SK-N-SH (cell line): ENCODE data around the gene BTAF1.
A peak's percentile ranks its signal among the peaks of the same experiment; 100 is the strongest.

Experiments
- EZH2phosphoT487 ChIP-seq: fragments of 200-600 bp; sonication (generic); IDR thresholded peaks from 2 replicates; pipeline ENCODE4 v1.6.1; 2017; ENCODE audit warnings: low read depth, mixed run types, mild to moderate bottlenecking, antibody characterized with exemption, moderate library complexity, borderline replicate concordance
- FOXJ3 ChIP-seq: sonication (generic); formaldehyde crosslinking; IDR thresholded peaks from 2 replicates; pipeline ENCODE4 v1.5.1; 2020; ENCODE audit warnings: mild to moderate bottlenecking, missing genetic modification reagents
- GABPA ChIP-seq: IDR thresholded peaks from 2 replicates; pipeline ENCODE4 v1.4.0; 2012; ENCODE audit warnings: low read depth, mild to moderate bottlenecking
- POLR2AphosphoS5 ChIP-seq: IDR thresholded peaks from 2 replicates; pipeline ENCODE4 v1.6.1; 2012; ENCODE audit warnings: low read depth, low read length
- RAD21 ChIP-seq: IDR thresholded peaks from 2 replicates; pipeline ENCODE4 v1.6.1; 2012; ENCODE audit warnings: mild to moderate bottlenecking, low read length
- REST ChIP-seq: IDR thresholded peaks from 2 replicates; pipeline ENCODE4 v1.6.1; 2012; ENCODE audit warnings: mild to moderate bottlenecking, low read depth, low read length, moderate library complexity
- RXRA ChIP-seq: IDR thresholded peaks from 2 replicates; pipeline ENCODE4 v1.4.0; 2012; ENCODE audit warnings: low read depth, mild to moderate bottlenecking, borderline replicate concordance
- TF ChIP-seq, protein P1 (sequence below): fragments of 200-600 bp; sonication (generic); IDR thresholded peaks from 2 replicates; pipeline ENCODE4 v1.6.1; 2017; ENCODE audit warnings: antibody characterized with exemption, mild to moderate bottlenecking, moderate library complexity
- TF ChIP-seq, protein P2 (sequence below): fragments of 150-350 bp; IDR thresholded peaks from 2 replicates; pipeline ENCODE4 v1.6.1; 2017; ENCODE audit warnings: antibody characterized with exemption, low read length, low read depth, borderline replicate concordance
- TF ChIP-seq, protein P3 (sequence below): IDR thresholded peaks from 2 replicates; pipeline ENCODE4 v1.4.0; 2012; ENCODE audit warnings: low read depth

DNA sequence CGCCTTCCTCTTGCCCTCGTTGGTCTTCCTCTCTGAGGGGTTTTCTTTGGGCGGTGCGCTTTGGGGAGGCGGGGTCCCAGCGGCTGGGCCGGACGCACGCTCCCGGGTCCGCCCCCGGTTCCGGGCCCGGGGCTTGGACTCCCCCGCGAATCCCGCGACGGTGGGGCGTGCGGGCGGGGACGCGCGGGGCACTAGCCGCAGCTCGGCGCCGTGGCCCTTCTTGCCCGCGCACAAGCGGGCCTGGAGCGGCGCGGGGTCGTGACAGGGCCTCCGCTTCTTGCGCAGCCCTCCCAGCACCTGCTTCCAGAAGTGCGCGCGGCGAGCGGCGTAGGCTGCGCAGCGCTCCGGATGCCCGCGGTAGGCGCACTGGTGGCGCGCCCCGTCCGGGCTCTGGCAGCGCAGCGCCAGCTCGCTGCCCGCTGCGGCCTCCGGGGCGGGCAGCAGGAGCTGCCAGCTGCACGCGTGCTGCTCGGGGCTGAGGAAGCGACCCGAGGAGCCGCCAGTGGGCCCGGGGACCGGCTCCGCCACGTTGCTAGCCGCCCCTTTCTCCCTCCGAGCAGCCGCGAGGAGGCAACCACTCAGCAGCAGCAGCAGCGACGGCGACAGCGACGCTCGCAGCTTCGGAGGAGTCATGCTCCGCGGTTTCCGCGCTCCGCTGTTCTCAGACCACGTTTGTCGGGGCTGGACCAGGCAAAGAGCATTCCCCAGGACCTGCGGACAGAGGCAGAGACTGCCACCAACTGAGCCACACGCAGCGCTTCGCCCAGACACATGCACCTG lies 15.0 kb upstream of the BTAF1 start:
- TF ChIP-seq, protein P1, sequence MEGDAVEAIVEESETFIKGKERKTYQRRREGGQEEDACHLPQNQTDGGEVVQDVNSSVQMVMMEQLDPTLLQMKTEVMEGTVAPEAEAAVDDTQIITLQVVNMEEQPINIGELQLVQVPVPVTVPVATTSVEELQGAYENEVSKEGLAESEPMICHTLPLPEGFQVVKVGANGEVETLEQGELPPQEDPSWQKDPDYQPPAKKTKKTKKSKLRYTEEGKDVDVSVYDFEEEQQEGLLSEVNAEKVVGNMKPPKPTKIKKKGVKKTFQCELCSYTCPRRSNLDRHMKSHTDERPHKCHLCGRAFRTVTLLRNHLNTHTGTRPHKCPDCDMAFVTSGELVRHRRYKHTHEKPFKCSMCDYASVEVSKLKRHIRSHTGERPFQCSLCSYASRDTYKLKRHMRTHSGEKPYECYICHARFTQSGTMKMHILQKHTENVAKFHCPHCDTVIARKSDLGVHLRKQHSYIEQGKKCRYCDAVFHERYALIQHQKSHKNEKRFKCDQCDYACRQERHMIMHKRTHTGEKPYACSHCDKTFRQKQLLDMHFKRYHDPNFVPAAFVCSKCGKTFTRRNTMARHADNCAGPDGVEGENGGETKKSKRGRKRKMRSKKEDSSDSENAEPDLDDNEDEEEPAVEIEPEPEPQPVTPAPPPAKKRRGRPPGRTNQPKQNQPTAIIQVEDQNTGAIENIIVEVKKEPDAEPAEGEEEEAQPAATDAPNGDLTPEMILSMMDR: peak; percentile 48
- TF ChIP-seq, protein P2, sequence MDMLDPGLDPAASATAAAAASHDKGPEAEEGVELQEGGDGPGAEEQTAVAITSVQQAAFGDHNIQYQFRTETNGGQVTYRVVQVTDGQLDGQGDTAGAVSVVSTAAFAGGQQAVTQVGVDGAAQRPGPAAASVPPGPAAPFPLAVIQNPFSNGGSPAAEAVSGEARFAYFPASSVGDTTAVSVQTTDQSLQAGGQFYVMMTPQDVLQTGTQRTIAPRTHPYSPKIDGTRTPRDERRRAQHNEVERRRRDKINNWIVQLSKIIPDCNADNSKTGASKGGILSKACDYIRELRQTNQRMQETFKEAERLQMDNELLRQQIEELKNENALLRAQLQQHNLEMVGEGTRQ: no peak
- TF ChIP-seq POLR2AphosphoS5 (peak; percentile 18; the same call in 1 of the 2 replicates), FOXJ3 (CRISPR knock-in tag) (no peak), RXRA (no peak), RAD21 (peak; percentile 44), EZH2phosphoT487 (no peak), REST (peak; percentile 41; the same call in 1 of the 2 replicates), GABPA (no peak)
- TF ChIP-seq, protein P3, sequence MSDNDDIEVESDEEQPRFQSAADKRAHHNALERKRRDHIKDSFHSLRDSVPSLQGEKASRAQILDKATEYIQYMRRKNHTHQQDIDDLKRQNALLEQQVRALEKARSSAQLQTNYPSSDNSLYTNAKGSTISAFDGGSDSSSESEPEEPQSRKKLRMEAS: no peak; the same call in none of the 2 replicates
